H1 (cell line): ENCODE results near the gene SPINT1. TPM values are rescaled to one million over a fixed set of nuclear protein-coding genes. Genes with fewer than 3 reads are reported as not detected.

ENCODE experiments used
- CHD2 ChIP-seq: IDR thresholded peaks from 2 replicates; pipeline ENCODE4 v1.6.1; 2012; ENCODE audit warnings: low read length, improper control_type of control experiment
- SP1 ChIP-seq: IDR thresholded peaks from 2 replicates; pipeline ENCODE4 v1.6.1; 2011; ENCODE audit warnings: low read depth, low read length
- TAF7 ChIP-seq: optimal IDR thresholded peaks from 2 replicates; pipeline ENCODE3; 2011; ENCODE audit warnings: low read depth, mild to moderate bottlenecking, inconsistent platforms, low read length, moderate library complexity, borderline replicate concordance
- polyA plus RNA-seq, 7 experiments: library from polyadenylated mRNA; depleted of rRNA in 3 of 7; stranded (reverse) in 5 of 7; unstranded in 2 of 7; fragments of >200 nt in 5 of 7; fragments of 200-250 nt in 2 of 7; gene quantifications; 1 replicate in 5 of 7; 2 replicates in 1 of 7; 4 replicates in 1 of 7; pipeline versions ENCODE4 v1.2.1 to v1.2.3, GENCODE V29; 2011 to 2013; ENCODE audit warnings: missing spikeins in 2 of 7, mixed read lengths in 2 of 7
- total RNA-seq: library from RNA; stranded (reverse); fragmentation: NEBNext Ultra II Directional; extraction: Animal tissue kit (Norgen Biotek cat#: 25700); gene quantifications from 2 replicates; pipeline ENCODE4 v1.2.1, GENCODE V29; 2021
- TF ChIP-seq, protein P1 (sequence below): fragments of 300-600 bp; sonication (generic); IDR thresholded peaks from 2 replicates; pipeline ENCODE4 v1.7.1; 2012; ENCODE audit warnings: low read length, moderate library complexity, mild to moderate bottlenecking, inconsistent platforms; ENCODE audit not compliant: insufficient replicate concordance

The SPINT1 gene
- total and polyA plus RNA-seq, 2 of the 8 experiments (the other 6 are each of a cell fraction or from before 2014, with no cell fraction given): 117 to 155 TPM

DNA sequence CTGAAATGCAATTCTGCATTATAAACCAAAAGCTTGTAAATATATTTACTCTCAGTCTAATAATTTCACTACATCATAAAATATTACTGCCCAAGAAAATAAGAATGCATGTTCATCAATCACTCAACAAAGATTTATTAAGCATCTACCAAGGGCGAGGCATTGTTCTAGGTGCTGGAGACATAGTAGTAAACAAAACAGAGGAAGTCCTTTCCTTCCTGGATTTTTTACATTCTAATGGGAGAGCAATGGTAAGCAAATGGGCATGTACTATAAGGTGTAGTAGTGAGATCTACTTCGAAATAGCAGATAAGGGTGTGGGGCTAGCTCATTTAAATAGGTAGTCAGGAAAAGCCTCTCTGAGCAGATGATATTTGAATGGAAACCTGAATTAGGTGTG is 47.8 kb upstream of the SPINT1 start (continued):
- TF ChIP-seq, protein P1, sequence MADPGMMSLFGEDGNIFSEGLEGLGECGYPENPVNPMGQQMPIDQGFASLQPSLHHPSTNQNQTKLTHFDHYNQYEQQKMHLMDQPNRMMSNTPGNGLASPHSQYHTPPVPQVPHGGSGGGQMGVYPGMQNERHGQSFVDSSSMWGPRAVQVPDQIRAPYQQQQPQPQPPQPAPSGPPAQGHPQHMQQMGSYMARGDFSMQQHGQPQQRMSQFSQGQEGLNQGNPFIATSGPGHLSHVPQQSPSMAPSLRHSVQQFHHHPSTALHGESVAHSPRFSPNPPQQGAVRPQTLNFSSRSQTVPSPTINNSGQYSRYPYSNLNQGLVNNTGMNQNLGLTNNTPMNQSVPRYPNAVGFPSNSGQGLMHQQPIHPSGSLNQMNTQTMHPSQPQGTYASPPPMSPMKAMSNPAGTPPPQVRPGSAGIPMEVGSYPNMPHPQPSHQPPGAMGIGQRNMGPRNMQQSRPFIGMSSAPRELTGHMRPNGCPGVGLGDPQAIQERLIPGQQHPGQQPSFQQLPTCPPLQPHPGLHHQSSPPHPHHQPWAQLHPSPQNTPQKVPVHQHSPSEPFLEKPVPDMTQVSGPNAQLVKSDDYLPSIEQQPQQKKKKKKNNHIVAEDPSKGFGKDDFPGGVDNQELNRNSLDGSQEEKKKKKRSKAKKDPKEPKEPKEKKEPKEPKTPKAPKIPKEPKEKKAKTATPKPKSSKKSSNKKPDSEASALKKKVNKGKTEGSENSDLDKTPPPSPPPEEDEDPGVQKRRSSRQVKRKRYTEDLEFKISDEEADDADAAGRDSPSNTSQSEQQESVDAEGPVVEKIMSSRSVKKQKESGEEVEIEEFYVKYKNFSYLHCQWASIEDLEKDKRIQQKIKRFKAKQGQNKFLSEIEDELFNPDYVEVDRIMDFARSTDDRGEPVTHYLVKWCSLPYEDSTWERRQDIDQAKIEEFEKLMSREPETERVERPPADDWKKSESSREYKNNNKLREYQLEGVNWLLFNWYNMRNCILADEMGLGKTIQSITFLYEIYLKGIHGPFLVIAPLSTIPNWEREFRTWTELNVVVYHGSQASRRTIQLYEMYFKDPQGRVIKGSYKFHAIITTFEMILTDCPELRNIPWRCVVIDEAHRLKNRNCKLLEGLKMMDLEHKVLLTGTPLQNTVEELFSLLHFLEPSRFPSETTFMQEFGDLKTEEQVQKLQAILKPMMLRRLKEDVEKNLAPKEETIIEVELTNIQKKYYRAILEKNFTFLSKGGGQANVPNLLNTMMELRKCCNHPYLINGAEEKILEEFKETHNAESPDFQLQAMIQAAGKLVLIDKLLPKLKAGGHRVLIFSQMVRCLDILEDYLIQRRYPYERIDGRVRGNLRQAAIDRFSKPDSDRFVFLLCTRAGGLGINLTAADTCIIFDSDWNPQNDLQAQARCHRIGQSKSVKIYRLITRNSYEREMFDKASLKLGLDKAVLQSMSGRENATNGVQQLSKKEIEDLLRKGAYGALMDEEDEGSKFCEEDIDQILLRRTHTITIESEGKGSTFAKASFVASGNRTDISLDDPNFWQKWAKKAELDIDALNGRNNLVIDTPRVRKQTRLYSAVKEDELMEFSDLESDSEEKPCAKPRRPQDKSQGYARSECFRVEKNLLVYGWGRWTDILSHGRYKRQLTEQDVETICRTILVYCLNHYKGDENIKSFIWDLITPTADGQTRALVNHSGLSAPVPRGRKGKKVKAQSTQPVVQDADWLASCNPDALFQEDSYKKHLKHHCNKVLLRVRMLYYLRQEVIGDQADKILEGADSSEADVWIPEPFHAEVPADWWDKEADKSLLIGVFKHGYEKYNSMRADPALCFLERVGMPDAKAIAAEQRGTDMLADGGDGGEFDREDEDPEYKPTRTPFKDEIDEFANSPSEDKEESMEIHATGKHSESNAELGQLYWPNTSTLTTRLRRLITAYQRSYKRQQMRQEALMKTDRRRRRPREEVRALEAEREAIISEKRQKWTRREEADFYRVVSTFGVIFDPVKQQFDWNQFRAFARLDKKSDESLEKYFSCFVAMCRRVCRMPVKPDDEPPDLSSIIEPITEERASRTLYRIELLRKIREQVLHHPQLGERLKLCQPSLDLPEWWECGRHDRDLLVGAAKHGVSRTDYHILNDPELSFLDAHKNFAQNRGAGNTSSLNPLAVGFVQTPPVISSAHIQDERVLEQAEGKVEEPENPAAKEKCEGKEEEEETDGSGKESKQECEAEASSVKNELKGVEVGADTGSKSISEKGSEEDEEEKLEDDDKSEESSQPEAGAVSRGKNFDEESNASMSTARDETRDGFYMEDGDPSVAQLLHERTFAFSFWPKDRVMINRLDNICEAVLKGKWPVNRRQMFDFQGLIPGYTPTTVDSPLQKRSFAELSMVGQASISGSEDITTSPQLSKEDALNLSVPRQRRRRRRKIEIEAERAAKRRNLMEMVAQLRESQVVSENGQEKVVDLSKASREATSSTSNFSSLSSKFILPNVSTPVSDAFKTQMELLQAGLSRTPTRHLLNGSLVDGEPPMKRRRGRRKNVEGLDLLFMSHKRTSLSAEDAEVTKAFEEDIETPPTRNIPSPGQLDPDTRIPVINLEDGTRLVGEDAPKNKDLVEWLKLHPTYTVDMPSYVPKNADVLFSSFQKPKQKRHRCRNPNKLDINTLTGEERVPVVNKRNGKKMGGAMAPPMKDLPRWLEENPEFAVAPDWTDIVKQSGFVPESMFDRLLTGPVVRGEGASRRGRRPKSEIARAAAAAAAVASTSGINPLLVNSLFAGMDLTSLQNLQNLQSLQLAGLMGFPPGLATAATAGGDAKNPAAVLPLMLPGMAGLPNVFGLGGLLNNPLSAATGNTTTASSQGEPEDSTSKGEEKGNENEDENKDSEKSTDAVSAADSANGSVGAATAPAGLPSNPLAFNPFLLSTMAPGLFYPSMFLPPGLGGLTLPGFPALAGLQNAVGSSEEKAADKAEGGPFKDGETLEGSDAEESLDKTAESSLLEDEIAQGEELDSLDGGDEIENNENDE: no peak
- TF ChIP-seq CHD2: no peak
- TF ChIP-seq SP1: no peak
- TF ChIP-seq TAF7: no peak
